IPS-NIHi7 (cell line): ENCODE results near the gene KIF6.
A peak's percentile ranks its signal among the peaks of the same experiment; 100 is the strongest.

ENCODE experiments used
- DNase-seq: peaks from one replicate; pipeline ENCODE4 v3.0.0; 2012; ENCODE audit warnings: mixed read lengths; ENCODE audit errors: extremely low spot score

Gene KIF6

GRCh38 chr6:39594285-39594684, 130.9 kb downstream of the KIF6 start:
- no peak for DNase-seq

- no peak for DNase-seq
These were observed 131.6 kb downstream of the KIF6 start for GRCh38 chr6:39593646-39594045.

- peak; percentile 34 for DNase-seq
These were observed 134.3 kb downstream of the KIF6 start for GRCh38 chr6:39590871-39591393.

- peak; percentile 8 for DNase-seq
These were observed 138.1 kb downstream of the KIF6 start for GRCh38 chr6:39587080-39587479.

- DNase-seq: no peak
These were observed 139.6 kb downstream of the KIF6 start for GRCh38 chr6:39585641-39586040.

GRCh38 chr6:39577446-39578165, 147.6 kb downstream of the KIF6 start:
- DNase-seq: no peak

GRCh38 chr6:39576556-39577303, 148.5 kb downstream of the KIF6 start:
- DNase-seq: no peak

- DNase-seq: no peak
These were observed 150.2 kb downstream of the KIF6 start for GRCh38 chr6:39574991-39575390.

GRCh38 chr6:39573541-39573940, 151.7 kb downstream of the KIF6 start:
- no peak for DNase-seq

GRCh38 chr6:39572661-39573340, 152.4 kb downstream of the KIF6 start:
- DNase-seq: no peak

- no peak for DNase-seq
These were observed 156.3 kb downstream of the KIF6 start for GRCh38 chr6:39568896-39569295.

- no peak for DNase-seq
These were observed 158.1 kb downstream of the KIF6 start for GRCh38 chr6:39567091-39567490.

- no peak for DNase-seq
These were observed 158.8 kb downstream of the KIF6 start for GRCh38 chr6:39566456-39566855.

- DNase-seq: no peak
These were observed 159.3 kb downstream of the KIF6 start for GRCh38 chr6:39565956-39566355.

GRCh38 chr6:39563566-39564311, 161.5 kb downstream of the KIF6 start:
- no peak for DNase-seq

GRCh38 chr6:39561536-39562266, 163.5 kb downstream of the KIF6 start:
- DNase-seq: no peak

- no peak for DNase-seq
These were observed 164.3 kb downstream of the KIF6 start for GRCh38 chr6:39560915-39561314.

- no peak for DNase-seq
These were observed 166.5 kb downstream of the KIF6 start for GRCh38 chr6:39558591-39559190.

- DNase-seq: no peak
These were observed 167.1 kb downstream of the KIF6 start for GRCh38 chr6:39558079-39558478.

- peak; percentile 45 for DNase-seq
These were observed 170.1 kb downstream of the KIF6 start for GRCh38 chr6:39555136-39555535.
